Skin of body (tissue), 3 donors: Measurements from ENCODE around the gene SPSB3. TPM values are rescaled to one million over a fixed set of nuclear protein-coding genes. Genes with fewer than 3 reads are reported as not detected.
"Not testable (repeated sequence)": the region's sequence is repeated elsewhere in the genome, so short reads cannot be mapped to it uniquely, and the experiment has no call there.

ENCODE experiments used
- DNase-seq: peaks from one replicate; lab custom pipeline; 2025; lab: John Stamatoyannopoulos, UW
- small RNA-seq: library from RNA; depleted of rRNA; stranded (forward); fragments of <200 nt; gene quantifications from one replicate; pipeline ENCODE3, GENCODE V24; 2014; ENCODE audit warnings: low replicate concordance
- total RNA-seq: library from RNA; depleted of rRNA; stranded (reverse); fragments of >200 nt; gene quantifications from one replicate; pipeline ENCODE4 v1.2.3, GENCODE V29; 2014

Gene SPSB3
- total RNA-seq, 1 donor from 2014 or later = 32.7 TPM

DNA sequence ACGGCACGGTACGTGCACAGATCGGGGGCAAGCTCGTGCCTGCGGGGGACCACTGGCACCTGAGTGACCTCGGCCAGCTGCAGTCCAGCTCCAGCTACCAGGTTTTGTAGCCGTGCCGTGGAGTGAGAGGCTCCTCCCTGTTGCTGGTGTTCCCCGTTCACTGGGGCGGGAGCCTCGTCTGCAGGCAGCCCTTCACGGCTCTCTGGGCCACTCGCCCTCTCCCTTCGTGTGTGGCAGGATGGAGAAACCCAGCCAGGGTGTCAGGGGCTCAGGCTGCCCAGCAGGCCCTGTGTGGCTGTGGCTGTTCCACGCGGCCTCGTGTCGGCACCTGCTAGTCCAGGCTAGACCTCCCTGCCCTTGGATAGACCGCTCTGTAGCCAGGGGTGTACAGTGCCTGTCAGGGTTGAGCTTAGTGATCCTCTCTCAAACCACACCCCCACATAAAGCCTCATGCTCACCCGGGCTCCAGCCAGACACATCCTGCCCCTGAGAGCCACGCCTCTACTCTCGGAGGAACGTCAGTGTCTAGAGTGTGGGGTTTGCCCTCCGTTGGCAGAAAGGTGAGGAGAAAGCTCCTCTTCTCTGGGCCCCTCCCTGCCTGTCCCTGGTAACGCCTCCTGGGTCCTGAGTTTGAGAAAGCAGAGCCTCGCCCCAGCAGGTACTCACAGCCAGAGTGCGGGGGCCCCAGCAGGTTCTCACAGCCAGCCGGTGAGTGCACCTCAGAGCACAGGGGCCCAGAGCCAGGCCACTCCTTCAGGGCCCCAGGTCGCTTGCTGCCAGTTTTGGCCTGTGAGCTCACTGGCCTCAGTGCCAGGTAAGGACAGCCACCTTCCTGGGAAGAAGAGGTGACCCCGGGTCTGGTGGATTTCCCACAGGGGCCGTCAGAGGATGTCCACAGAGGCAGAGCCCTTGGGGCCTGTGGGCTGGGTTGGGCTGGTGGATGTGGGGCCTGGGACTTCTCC is 38.7 kb downstream of the SPSB3 start:
- DNase-seq = no peak

GRCh38 chr16:1741553-1742165 is 40.7 kb downstream of the SPSB3 start:
- no peak for DNase-seq

- DNase-seq = no peak
Observed at GRCh38 chr16:1740781-1741490, 41.4 kb downstream of the SPSB3 start.

DNA sequence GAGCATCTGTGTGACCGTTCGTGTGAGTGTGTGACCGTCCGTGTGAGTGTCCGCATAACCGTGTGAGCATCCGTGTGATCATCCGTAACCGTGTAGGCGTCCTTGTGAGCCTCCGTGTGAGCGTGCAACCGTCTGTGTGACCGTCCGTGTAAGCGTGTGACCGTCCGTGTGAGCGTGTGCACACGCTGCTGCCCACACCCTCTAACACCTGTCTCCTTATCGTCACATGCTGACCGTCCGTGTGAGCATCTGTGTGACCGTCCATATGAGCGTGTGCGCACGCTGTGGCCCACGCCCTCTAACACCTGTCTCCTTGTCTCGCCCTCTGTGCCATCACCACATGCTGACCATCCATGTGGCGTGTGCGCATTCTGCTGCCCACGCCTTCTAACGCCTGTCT is 42.1 kb downstream of the SPSB3 start:
- DNase-seq = no peak

DNA sequence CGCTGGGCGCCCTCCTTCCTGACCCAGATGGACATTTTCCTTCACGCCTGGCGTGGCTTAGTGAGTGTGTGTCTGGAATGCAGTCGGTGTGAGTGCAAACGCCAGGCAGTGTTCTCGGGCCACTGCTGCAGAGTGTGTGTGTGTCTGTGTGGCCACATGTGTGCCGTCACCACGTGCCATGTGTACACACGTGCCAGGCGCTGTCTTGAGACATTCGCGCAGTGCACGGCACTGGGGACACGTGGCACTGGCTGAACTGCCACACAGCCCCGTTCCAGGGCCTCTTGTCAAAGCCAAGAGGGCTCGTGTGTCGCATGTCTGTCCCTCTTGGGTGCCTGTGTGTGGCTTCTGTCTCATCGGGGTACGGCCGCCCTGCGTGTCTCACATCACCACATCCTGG is 47.6 kb downstream of the SPSB3 start:
- DNase-seq = no peak

GRCh38 chr16:1734123-1734522 is 48.2 kb downstream of the SPSB3 start:
- no peak for DNase-seq

- not testable (repeated sequence) for DNase-seq
Observed at GRCh38 chr16:1732551-1732987, 49.8 kb downstream of the SPSB3 start.

DNA sequence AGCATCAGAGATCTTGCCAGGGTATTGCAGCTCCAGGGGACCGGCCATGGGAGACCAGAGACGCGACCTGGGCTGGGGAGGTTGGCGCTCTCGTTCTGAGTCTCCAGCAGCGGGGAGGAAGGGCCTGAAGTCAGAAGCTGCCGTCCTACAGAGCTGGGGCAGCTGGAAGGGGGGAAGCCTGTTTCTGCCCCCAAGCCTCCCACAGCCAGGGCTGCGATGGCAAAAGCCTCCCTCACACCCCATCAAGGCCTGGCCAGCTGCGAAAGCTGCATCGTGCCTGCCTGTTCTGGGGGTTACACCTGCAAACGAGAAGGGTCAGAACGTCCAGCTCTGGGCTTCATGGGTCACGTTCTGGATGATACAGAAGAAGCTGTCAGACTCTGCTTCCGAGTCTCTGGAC is 50.3 kb downstream of the SPSB3 start:
- DNase-seq = no peak

GRCh38 chr16:1731603-1732002 is 50.8 kb downstream of the SPSB3 start:
- DNase-seq = no peak

- no peak for DNase-seq
Observed at GRCh38 chr16:1731073-1731472, 51.3 kb downstream of the SPSB3 start.

DNA sequence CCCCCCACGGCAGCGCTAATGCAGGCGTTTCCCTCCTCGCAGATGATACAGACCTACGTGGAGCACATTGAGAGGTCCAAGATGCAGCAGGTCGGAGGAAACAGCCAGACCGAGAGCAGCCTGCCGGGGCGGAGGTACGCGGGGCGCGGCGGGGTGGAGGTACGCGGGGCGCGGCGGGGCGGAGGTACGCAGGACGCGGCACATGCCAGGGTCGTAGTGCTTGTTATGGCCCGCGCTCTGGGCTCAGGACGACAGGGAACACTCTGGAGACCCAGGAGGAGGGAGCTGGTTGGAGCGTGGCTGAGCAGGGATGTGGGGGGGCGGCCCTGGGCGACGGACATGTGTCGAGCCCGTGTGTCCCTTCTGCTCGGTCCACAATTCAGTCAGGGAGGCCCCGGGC is 52.9 kb downstream of the SPSB3 start:
- no peak for DNase-seq

- no peak for DNase-seq
Observed at GRCh38 chr16:1729026-1729425, 53.3 kb downstream of the SPSB3 start.

- no peak for DNase-seq
Observed at GRCh38 chr16:1727651-1728624, 54.4 kb downstream of the SPSB3 start.

Small RNAs within 50 kb of the gene (small RNA-seq; reads per million reads assigned to genes)
- gene MIR3177 = 0.12 reads per million

Other genes with a start within 250 kb of the SPSB3 start
- gene TMEM204, start 248.9 kb downstream of the SPSB3 start, total RNA-seq = 6.2 TPM
- gene IFT140, start 170.5 kb downstream of the SPSB3 start, total RNA-seq = 15.9 TPM
- gene CRAMP1, start 170.2 kb downstream of the SPSB3 start, total RNA-seq = 11.3 TPM
- 26.9 TPM for gene JPT2, start 104.3 kb downstream of the SPSB3 start, total RNA-seq
- 46.1 TPM for gene MAPK8IP3, start 76.4 kb downstream of the SPSB3 start, total RNA-seq
- 18.1 TPM for gene NME3, start 11.0 kb downstream of the SPSB3 start, total RNA-seq
- 5.5 TPM for gene EME2, start 9.8 kb downstream of the SPSB3 start, total RNA-seq
- 23.5 TPM for gene MRPS34, start 9.4 kb downstream of the SPSB3 start, total RNA-seq
- 26.0 TPM for gene NUBP2, start 389 bp upstream of the SPSB3 start, total RNA-seq
- not detected for gene IGFALS, start 11.1 kb upstream of the SPSB3 start, total RNA-seq
- 31.1 TPM for gene HAGH, start 44.3 kb upstream of the SPSB3 start, total RNA-seq
- gene FAHD1, start 44.6 kb upstream of the SPSB3 start, total RNA-seq = 26.0 TPM
- 0.39 TPM for gene MEIOB, start 89.6 kb upstream of the SPSB3 start, total RNA-seq
- gene HS3ST6, start 135.8 kb upstream of the SPSB3 start, total RNA-seq = 4.3 TPM
- 9.2 TPM for gene MSRB1, start 160.6 kb upstream of the SPSB3 start, total RNA-seq
- 14.2 TPM for gene RPL3L, start 172.1 kb upstream of the SPSB3 start, total RNA-seq
- 72.4 TPM for gene NDUFB10, start 177.0 kb upstream of the SPSB3 start, total RNA-seq
- gene RPS2, start 182.3 kb upstream of the SPSB3 start, total RNA-seq = 1,364 TPM
- gene RNF151, start 184.3 kb upstream of the SPSB3 start, total RNA-seq = not detected
- gene TBL3, start 189.5 kb upstream of the SPSB3 start, total RNA-seq = 17.5 TPM
- gene NOXO1, start 198.9 kb upstream of the SPSB3 start, total RNA-seq = 0.39 TPM
- 5.8 TPM for gene GFER, start 201.6 kb upstream of the SPSB3 start, total RNA-seq
- 0.69 TPM for gene SYNGR3, start 207.4 kb upstream of the SPSB3 start, total RNA-seq
- 12.8 TPM for gene ZNF598, start 227.2 kb upstream of the SPSB3 start, total RNA-seq
- gene NPW, start 237.2 kb upstream of the SPSB3 start, total RNA-seq = 2.2 TPM
- gene NHERF2, start 244.3 kb upstream of the SPSB3 start, total RNA-seq = 20.1 TPM